ENCODE measurements around the gene PAX9.

Gene PAX9

GRCh38 chr14:36655963-36656686 lies 5.5 kb upstream of the PAX9 start:
- DNase-seq (ENCODE audit: low spot score) = peak; percentile 57

GRCh38 chr14:36656687-36657398 lies 4.8 kb upstream of the PAX9 start:
- no peak for DNase-seq (ENCODE audit: low spot score)

GRCh38 chr14:36657399-36658122 lies 4.1 kb upstream of the PAX9 start:
- DNase-seq (ENCODE audit: low spot score) = peak; percentile 25

GRCh38 chr14:36658123-36659009 lies 3.3 kb upstream of the PAX9 start:
- no peak for DNase-seq (ENCODE audit: low spot score)

GRCh38 chr14:36659010-36659821 lies 2.4 kb upstream of the PAX9 start:
- DNase-seq (ENCODE audit: low spot score) = no peak

- no peak for DNase-seq (ENCODE audit: low spot score)
Measured at GRCh38 chr14:36659822-36660735, 1.6 kb upstream of the PAX9 start.

- no peak for DNase-seq (ENCODE audit: low spot score)
Measured at GRCh38 chr14:36660736-36661505, 739 bp upstream of the PAX9 start.

GRCh38 chr14:36662258-36662542 lies 540 bp downstream of the PAX9 start:
- no peak for DNase-seq (ENCODE audit: low spot score)

- no peak for DNase-seq (ENCODE audit: low spot score)
Measured at GRCh38 chr14:36662543-36663403, 1.1 kb downstream of the PAX9 start.

GRCh38 chr14:36663404-36664321 lies 2.0 kb downstream of the PAX9 start:
- DNase-seq (ENCODE audit: low spot score) = peak; percentile 41

- DNase-seq (ENCODE audit: low spot score) = no peak
Measured at GRCh38 chr14:36664322-36665193, 2.9 kb downstream of the PAX9 start.

GRCh38 chr14:36665887-36666415 lies 4.3 kb downstream of the PAX9 start:
- no peak for DNase-seq (ENCODE audit: low spot score)

- DNase-seq (ENCODE audit: low spot score) = peak; percentile 43
Measured at GRCh38 chr14:36666416-36667206, 5.0 kb downstream of the PAX9 start.

GRCh38 chr14:36667679-36668078 lies 6.0 kb downstream of the PAX9 start:
- DNase-seq (ENCODE audit: low spot score) = no peak

GRCh38 chr14:36671149-36671548 lies 9.5 kb downstream of the PAX9 start:
- no peak for DNase-seq (ENCODE audit: low spot score)

Measured in iPS-NIHi11 (cell line).